Right cardiac atrium (tissue), 5 donors: ENCODE measurements around the gene DIP2C. TPM values are rescaled to one million over a fixed set of nuclear protein-coding genes. Genes with fewer than 3 reads are reported as not detected.

Experiments used
- ATAC-seq, 2 donors: fragments of 200-7000 bp; cut with Tn5 transposase; one replicate each; pipeline versions ENCODE4 v1.8.0 to v1.9.1; 2020; ENCODE audit warnings: moderate library complexity in 2 of 2, mild to moderate bottlenecking in 1 of 2
- DNase-seq, 3 donors: peaks; one replicate each; pipeline ENCODE4 v3.0.0-alpha.2; 2020
- H3K27ac ChIP-seq: one replicate; pipeline ENCODE4 v1.5.1; 2013; ENCODE audit warnings: mild to moderate bottlenecking, low read length, control low read depth, moderate library complexity
- H3K27me3 ChIP-seq: one replicate; pipeline ENCODE4 v1.6.1; 2013; ENCODE audit not compliant: control insufficient read depth, insufficient read depth
- H3K4me1 ChIP-seq: one replicate; pipeline ENCODE4 v1.6.1; 2013; ENCODE audit warnings: low read length; ENCODE audit not compliant: control insufficient read depth, insufficient read depth
- H3K4me3 ChIP-seq: one replicate; pipeline ENCODE4 v1.5.1; 2013; ENCODE audit warnings: low read length, control low read depth
- H3K9me3 ChIP-seq: one replicate; pipeline ENCODE4 v1.6.1; 2013; ENCODE audit warnings: low read length; ENCODE audit not compliant: control insufficient read depth
- WGBS: extraction: QIAGEN DNeasy Blood & Tissue Kit; methylation state at CpG from one replicate; pipeline ENCODE4 v1.1.7; 2013; 5-methylcytosine and 5-hydroxymethylcytosine counted together
- intact Hi-C, 4 donors: fragments of 100-400 bp; cut with DNase I; formaldehyde crosslinking; loops; one replicate each; pipeline versions ENCODE4 v1.11.0 to v1.14.0; 2022 to 2023
- polyA plus RNA-seq: library from polyadenylated mRNA; stranded (reverse); fragments of 200-250 nt; gene quantifications from one replicate; pipeline ENCODE4 v1.2.3, GENCODE V29; 2013
- total RNA-seq, 4 donors: library from RNA; stranded (reverse); fragmentation: NEBNext Ultra II Directional; extraction: Animal tissue kit (Norgen Biotek cat#: 25700); gene quantifications; one replicate each; pipeline ENCODE4 v1.2.1, GENCODE V29; 2021
- donor health status: healthy with polysubstance abuse.
- donor health status: DM: no; HTN: yes; CAD: no.
- donor health status: DM: no; HTN: no; CAD: no.
- donor health status: DM: no; HTN: yes; CAD: no; lungs with severe emphysema.
- donor health status: DM: yes; HTN: yes; CAD: no.

The DIP2C gene
- total and polyA plus RNA-seq, 5 donors = 7.9 to 31.5 (median 25.5) TPM

DNA sequence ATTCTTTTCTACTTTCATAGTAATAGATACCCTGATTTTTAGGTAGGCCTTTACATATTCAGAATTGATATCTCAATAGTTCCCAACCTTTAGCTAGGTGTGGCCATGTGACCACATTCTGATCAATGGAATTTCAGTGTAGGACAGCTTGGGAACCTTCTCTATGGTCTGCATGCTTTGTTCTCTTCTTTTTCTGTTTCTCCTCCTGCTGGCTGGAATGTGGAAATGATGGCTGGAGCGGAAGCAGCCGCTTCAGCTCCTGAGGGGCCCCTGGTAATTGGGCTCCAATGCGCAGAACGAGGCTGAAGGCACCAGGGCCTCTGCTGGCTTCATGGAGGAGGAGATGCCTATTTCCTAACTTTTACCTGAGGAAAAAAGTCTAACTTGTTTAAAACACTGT lies 401.7 kb downstream of the DIP2C start:
- 98% methylated on average over 4 of the region's 4 CpGs for WGBS
- Histone ChIP-seq H3K27ac (no peak overlapping the region), H3K4me1 (no peaks in the 10 kb centered on the region), H3K9me3 (no peaks in the 10 kb centered on the region), H3K27me3 (no peaks in the 10 kb centered on the region), H3K4me3 (no peak overlapping the region)
- intact Hi-C loops = no loop called here
- DNase-seq (no peak), ATAC-seq (no peak)

DNA sequence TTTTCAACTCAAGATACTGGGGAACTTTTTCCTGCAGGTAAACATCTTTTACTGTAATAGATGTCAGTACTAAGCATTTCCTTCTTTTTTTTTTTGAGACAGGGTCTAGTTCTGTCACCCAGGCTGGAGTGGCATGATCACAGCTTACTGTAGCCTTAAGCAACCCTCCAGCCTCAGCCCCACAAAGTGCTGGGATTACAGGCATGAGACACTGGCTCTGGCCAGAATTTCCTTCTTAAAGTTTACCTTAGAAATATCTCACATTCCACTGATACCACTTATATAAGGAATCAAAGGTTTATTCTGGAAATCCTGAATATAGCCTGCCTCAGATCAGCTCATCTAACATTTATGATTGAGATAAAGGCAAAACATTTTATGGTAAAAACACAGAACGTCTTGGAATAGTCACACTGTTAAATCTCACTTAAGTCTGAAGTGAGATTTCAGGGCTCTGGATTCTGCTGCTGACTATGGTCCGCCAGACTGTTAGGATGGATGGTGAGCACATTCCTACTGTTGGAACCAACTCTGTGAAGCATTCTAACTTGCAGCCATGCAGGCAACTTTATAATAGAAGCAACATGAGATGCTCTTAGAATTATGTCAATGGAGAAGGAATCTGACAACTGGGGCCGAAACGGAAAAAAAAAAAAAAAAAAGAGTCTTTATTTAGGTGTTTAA lies 402.3 kb downstream of the DIP2C start:
- 85% methylated on average over 4 of the region's 4 CpGs for WGBS
- no peaks in the 10 kb centered on the region for H3K9me3 ChIP-seq
- no peak for ATAC-seq
- no peaks in the 10 kb centered on the region for H3K27me3 ChIP-seq
- no peaks in the 10 kb centered on the region for H3K4me1 ChIP-seq
- intact Hi-C loops = no loop called here
- H3K4me3 ChIP-seq = no peak overlapping the region
- no peak for DNase-seq
- no peak overlapping the region for H3K27ac ChIP-seq

DNA sequence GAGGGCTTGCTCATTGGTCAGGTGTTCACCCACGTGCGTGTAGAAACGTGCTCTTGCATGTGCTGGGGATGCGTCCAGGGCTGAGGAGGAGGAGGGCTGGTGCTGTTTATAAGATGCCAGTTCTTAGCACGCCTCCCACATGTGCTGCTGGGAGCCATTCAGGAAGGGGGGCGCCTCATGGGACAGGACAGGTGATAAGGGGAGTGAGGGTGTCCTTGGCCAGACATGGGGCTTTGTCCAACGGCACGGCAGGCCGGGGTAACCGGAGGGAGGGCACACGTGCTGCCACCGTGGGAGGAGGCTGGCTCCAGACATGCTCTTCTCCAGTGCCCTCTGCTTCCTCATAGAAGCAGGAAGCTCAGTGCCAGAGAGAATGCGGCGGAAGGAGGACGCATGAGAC lies 404.3 kb downstream of the DIP2C start:
- ATAC-seq = peak; percentile 17 to 48
- no peak overlapping the region for H3K27ac ChIP-seq

DNA sequence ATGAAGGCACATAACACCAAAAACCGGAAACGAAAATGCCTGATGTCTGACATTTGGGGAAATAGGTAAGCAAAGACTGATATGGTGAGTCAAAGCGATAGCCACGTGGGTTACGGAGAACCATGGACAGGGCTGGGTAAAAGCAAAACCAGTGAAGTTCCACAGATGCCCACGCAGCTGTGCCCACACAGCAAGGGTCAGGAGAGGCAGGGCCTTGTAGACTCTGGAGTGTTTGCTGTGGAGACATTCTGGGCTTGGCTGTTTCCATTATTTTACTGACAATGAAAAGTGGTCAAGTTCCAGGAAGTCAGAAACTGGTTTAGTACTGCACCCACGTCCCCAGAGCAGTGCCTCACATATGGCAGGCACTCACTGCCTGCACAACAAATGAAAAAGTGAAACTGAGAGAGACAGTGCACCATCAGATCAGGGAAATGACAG lies 405.5 kb downstream of the DIP2C start:
- no peak for DNase-seq
- WGBS = 91% methylated on average over 7 of the region's 7 CpGs
- Histone ChIP-seq H3K4me3 (no peak overlapping the region), H3K27ac (no peak overlapping the region), H3K4me1 (no peaks in the 10 kb centered on the region), H3K27me3 (no peaks in the 10 kb centered on the region), H3K9me3 (no peaks in the 10 kb centered on the region)
- no peak for ATAC-seq
- intact Hi-C loops = no loop called here

More for the DNA sequence above, 404.3 kb downstream of the DIP2C start:
- intact Hi-C loops = no loop called here
- Histone ChIP-seq H3K27me3 (no peaks in the 10 kb centered on the region), H3K4me1 (no peaks in the 10 kb centered on the region), H3K9me3 (no peaks in the 10 kb centered on the region), H3K4me3 (no peak overlapping the region)
- WGBS = 67% methylated on average over 15 of the region's 15 CpGs
- no peak for DNase-seq

DNA sequence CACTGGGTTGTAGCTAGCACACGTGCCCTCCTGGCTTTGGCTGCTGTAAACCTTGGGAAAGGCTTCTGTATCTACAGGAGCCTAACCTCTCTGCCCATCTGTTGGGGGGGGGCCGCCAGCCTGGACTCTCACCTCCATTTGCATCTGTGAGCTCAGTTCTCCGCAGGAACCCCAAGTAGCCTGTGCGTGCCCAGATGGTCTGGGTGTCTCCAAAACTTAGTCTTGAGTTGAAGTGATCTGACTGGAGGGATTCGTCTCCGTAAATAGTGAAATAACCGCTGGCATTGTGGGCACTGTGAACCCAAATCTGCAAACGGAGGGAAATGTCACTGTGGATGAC lies 406.4 kb downstream of the DIP2C start:
- intact Hi-C loops = no loop called here
- H3K4me1 ChIP-seq = no peaks in the 10 kb centered on the region
- no peak for ATAC-seq
- no peaks in the 10 kb centered on the region for H3K27me3 ChIP-seq
- H3K4me3 ChIP-seq = no peak overlapping the region
- no peak overlapping the region for H3K27ac ChIP-seq
- no peak for DNase-seq
- 89% methylated on average over 8 of the region's 8 CpGs for WGBS
- H3K9me3 ChIP-seq = no peaks in the 10 kb centered on the region

DNA sequence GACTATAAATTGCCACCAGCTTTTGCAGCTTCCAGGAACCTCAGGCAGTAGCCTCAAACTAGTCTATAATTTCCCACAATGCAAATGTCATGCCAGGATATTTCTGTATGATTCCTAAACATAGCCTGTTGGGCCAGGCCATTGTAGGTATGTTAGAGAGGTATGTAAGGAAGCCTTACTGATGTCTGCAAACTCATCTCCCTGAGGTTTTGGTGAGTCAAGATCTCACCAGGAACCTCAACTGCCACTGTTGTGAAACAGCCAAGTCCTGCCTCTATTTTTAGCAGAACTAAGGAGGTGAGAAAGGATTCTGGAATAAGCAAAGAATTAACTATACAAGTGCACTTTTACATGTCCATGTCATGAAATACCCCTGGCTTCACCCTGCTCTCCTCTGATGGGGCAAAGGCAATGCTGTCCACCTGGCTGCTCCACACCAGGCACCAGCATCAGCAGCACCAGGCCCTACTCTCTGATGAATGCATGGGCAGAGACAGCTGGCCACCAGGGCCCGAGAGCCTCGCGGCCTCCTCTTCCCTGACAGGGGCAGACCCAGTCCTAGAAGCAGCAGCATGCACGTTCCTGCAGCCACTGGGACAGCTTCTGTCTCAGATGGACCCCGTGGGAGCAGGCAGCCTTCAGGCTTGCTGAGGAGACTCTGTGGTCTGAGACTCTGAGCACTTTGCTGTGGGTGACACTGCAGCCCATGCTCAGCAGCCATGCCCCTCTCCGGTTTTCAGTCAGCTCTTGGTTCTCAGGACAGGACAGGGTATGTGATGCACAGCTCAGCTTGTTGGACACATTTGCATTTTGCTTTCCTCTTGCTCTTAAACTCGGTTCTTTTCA lies 407.0 kb downstream of the DIP2C start:
- Histone ChIP-seq H3K9me3 (no peaks in the 10 kb centered on the region), H3K4me1 (no peaks in the 10 kb centered on the region), H3K27me3 (no peaks in the 10 kb centered on the region), H3K4me3 (no peak overlapping the region), H3K27ac (no peak overlapping the region)
- no peak for ATAC-seq
- 78% methylated on average over 7 of the region's 7 CpGs for WGBS
- DNase-seq = no peak
- intact Hi-C loops = no loop called here

DNA sequence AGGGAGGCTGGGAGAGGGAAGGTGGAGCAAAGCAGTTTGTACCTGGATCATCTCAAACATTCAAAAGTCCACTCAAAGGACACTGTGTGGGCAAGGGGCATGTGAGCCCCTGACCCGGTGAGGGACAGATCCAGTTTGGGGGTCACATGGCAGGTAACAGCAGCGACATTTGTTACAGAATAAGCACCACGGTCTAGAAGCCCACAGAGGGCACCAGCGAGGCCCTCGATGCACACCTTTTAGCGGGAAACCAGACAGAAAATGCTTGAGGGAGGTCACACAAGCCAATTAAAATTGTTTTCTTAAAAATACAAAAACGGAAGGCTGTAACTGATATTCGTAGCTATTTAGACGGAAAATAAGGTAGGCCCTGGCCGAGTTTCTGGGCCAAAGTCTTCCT lies 409.8 kb downstream of the DIP2C start:
- intact Hi-C loops = no loop called here
- Histone ChIP-seq H3K27ac (no peak overlapping the region), H3K27me3 (no peaks in the 10 kb centered on the region), H3K9me3 (no peaks in the 10 kb centered on the region), H3K4me3 (no peak overlapping the region), H3K4me1 (no peaks in the 10 kb centered on the region)
- WGBS = 92% methylated on average over 10 of the region's 10 CpGs
- ATAC-seq (no peak), DNase-seq (no peak)

DNA sequence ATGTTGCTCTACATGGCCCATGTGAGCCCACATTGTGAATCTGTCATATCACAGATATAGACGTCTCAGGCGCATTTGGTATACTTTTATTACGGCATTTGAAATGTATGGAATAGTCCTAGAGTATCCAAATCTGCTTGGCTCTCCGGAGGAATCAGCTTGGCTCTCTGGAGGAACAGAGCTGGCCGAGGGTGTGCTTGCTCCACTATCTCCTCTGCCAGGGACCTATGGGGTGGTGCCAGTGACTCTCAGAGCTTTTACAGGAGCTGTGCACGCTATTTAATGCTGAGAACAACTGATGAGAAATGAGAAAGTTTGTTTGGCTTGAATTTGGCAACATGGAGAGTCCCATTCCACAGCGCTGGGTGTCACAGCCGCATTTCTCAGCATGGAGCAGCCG lies 410.2 kb downstream of the DIP2C start:
- Histone ChIP-seq H3K27me3 (no peaks in the 10 kb centered on the region), H3K4me3 (no peak overlapping the region), H3K27ac (no peak overlapping the region), H3K4me1 (no peaks in the 10 kb centered on the region), H3K9me3 (no peaks in the 10 kb centered on the region)
- 83% methylated on average over 9 of the region's 9 CpGs for WGBS
- no peak for DNase-seq
- intact Hi-C loops = no loop called here
- peak in 1 of 2 donors; percentile 52 for ATAC-seq

DNA sequence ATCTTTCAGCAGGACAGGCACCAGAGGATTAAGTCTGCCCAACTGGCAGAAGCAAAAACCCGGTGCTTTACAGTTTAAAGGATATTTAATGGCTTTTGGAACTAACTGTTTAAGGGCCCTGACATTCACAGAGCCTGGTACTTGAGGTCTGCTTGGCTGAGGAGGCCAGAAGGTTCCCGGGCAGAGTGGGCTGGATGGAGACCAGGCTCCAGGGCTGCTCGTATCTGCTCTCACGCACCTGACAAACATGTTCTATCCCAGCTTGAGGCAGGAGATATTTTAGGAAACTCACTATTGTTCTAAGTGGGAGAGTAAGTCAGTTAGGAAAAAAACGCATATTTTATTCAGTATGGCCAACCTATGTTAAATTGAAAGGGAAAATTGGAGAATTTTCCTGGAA lies 410.8 kb downstream of the DIP2C start:
- no peaks in the 10 kb centered on the region for H3K4me1 ChIP-seq
- ATAC-seq = peak; percentile 28 to 46
- H3K9me3 ChIP-seq = no peaks in the 10 kb centered on the region
- intact Hi-C loops = no loop called here
- H3K27ac ChIP-seq = no peak overlapping the region
- H3K27me3 ChIP-seq = no peaks in the 10 kb centered on the region
- 77% methylated on average over 5 of the region's 5 CpGs for WGBS
- DNase-seq = no peak
- no peak overlapping the region for H3K4me3 ChIP-seq

DNA sequence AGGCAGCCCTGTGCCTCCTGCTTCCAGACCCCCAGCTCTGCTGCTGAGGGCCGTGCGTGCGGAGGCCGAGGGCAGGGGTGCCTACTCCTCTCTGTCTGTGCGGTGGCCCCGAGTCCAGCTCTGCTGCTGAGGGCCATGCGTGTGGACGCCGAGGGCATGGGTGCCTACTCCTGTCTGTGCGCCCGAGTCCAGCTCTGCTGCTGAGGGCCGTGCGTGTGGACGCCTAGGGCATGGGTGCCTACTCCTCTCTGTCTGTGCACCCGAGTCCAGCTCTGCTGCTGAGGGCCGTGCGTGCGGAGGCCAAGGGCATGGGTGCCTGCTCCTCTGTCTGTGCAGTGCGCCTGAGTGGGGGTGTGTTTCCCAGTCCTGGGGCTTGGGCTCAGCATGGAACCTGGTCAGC lies 411.5 kb downstream of the DIP2C start:
- ATAC-seq (peak; percentile 9 to 28), DNase-seq (no peak)
- 97% methylated on average over 19 of the region's 19 CpGs for WGBS
- H3K27ac ChIP-seq = no peak overlapping the region
- no peaks in the 10 kb centered on the region for H3K4me1 ChIP-seq
- H3K4me3 ChIP-seq = no peak overlapping the region
- H3K9me3 ChIP-seq = no peaks in the 10 kb centered on the region
- intact Hi-C loops = no loop called here
- no peaks in the 10 kb centered on the region for H3K27me3 ChIP-seq

DNA sequence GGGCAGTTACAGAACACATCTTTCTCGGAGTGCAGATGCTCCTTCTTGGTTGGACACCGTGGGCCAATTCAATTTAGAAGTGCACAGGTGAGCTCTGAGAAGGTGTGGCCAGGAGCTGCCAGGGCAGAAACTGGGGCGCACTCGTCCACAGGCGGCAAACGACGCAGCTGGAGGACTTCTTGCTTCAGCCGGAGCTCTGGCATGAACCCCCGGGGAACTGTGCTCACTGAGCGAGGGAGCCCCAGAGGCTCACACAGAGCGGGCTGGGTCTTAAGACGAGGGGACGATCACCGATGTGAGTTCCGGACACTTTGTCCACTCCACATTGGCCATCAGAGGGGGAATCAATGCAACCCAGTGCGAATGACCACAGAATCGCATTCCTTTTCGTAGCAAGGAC lies 413.8 kb downstream of the DIP2C start:
- WGBS = 94% methylated on average over 18 of the region's 18 CpGs
- DNase-seq = peak in 1 of 3 donors; percentile 53

More for the DNA sequence above, 413.8 kb downstream of the DIP2C start:
- Histone ChIP-seq H3K4me3 (no peak overlapping the region), H3K27ac (no peak overlapping the region), H3K9me3 (no peaks in the 10 kb centered on the region), H3K27me3 (no peaks in the 10 kb centered on the region), H3K4me1 (no peaks in the 10 kb centered on the region)
- intact Hi-C loops = no loop called here
- no peak for ATAC-seq
